Trophoblast cell (in vitro differentiated cells and primary cell): Measurements from ENCODE around the gene SPG11.

Experiments used
- DNase-seq, 2 donors: peaks; one replicate each; pipeline ENCODE4 v3.0.0-alpha.2; 2016
- H2AFZ ChIP-seq: 2 replicates; pipeline ENCODE4 v1.6.1; 2013; ENCODE audit warnings: low read length, moderate library complexity, mild to moderate bottlenecking; ENCODE audit not compliant: insufficient read depth, poor library complexity
- H2AK5ac ChIP-seq: 2 replicates; pipeline ENCODE4 v1.6.1; 2013; ENCODE audit warnings: mild to moderate bottlenecking, low read length
- H2BK120ac ChIP-seq: 2 replicates; pipeline ENCODE4 v1.6.1; 2013; ENCODE audit warnings: low read length, mild to moderate bottlenecking, moderate library complexity; ENCODE audit not compliant: insufficient read depth, poor library complexity
- H2BK12ac ChIP-seq: 2 replicates; pipeline ENCODE4 v1.6.1; 2013; ENCODE audit warnings: mild to moderate bottlenecking, low read length, moderate library complexity
- H2BK5ac ChIP-seq: 2 replicates; pipeline ENCODE4 v1.6.1; 2013; ENCODE audit warnings: low read length, low read depth, moderate library complexity, mild to moderate bottlenecking; ENCODE audit not compliant: poor library complexity
- H3K14ac ChIP-seq: 2 replicates; pipeline ENCODE4 v1.6.1; 2013; ENCODE audit warnings: mild to moderate bottlenecking, low read length
- H3K18ac ChIP-seq: 2 replicates; pipeline ENCODE4 v1.6.1; 2013; ENCODE audit warnings: mild to moderate bottlenecking, low read length
- H3K23ac ChIP-seq: 2 replicates; pipeline ENCODE4 v1.6.1; 2013; ENCODE audit warnings: low read length
- H3K27ac ChIP-seq: 2 replicates; pipeline ENCODE4 v1.5.1; 2013; ENCODE audit warnings: low read depth, mild to moderate bottlenecking, inconsistent platforms, low read length, moderate library complexity
- H3K27me3 ChIP-seq: 2 replicates; pipeline ENCODE4 v1.6.1; 2013; ENCODE audit warnings: inconsistent platforms, mild to moderate bottlenecking, low read length, moderate library complexity; ENCODE audit not compliant: insufficient read depth
- H3K36me3 ChIP-seq, 2 experiments: 1 replicate in 1 of 2; 2 replicates in 1 of 2; pipeline ENCODE4 v1.6.1; 2013; ENCODE audit warnings: low read length in 2 of 2, mild to moderate bottlenecking in 2 of 2, moderate library complexity in 1 of 2; ENCODE audit not compliant: insufficient read depth in 2 of 2, control insufficient read depth in 1 of 2
- H3K4ac ChIP-seq: 2 replicates; pipeline ENCODE4 v1.6.1; 2013; ENCODE audit warnings: low read depth, mild to moderate bottlenecking, low read length, moderate library complexity
- H3K4me1 ChIP-seq, 2 experiments: 1 replicate in 1 of 2; 2 replicates in 1 of 2; pipeline ENCODE4 v1.6.1; 2013; ENCODE audit warnings: low read length in 2 of 2, mild to moderate bottlenecking in 2 of 2, moderate library complexity in 1 of 2; ENCODE audit not compliant: insufficient read depth in 2 of 2, control insufficient read depth in 1 of 2
- H3K4me2 ChIP-seq: 2 replicates; pipeline ENCODE4 v1.6.1; 2013; ENCODE audit warnings: inconsistent platforms, mild to moderate bottlenecking, low read length, moderate library complexity
- H3K4me3 ChIP-seq: 2 replicates; pipeline ENCODE4 v1.5.1; 2013; ENCODE audit warnings: mild to moderate bottlenecking, low read depth, low read length, inconsistent platforms
- H3K79me1 ChIP-seq: one replicate; pipeline ENCODE4 v1.6.1; 2013; ENCODE audit warnings: low read length
- H3K79me2 ChIP-seq: 2 replicates; pipeline ENCODE4 v1.6.1; 2013; ENCODE audit warnings: low read length, mild to moderate bottlenecking; ENCODE audit not compliant: control insufficient read depth, insufficient read depth, poor library complexity
- H3K9ac ChIP-seq: 2 replicates; pipeline ENCODE4 v1.6.1; 2013; ENCODE audit warnings: mild to moderate bottlenecking, low read length
- H3K9me3 ChIP-seq: 2 replicates; pipeline ENCODE4 v1.6.1; 2013; ENCODE audit warnings: low read depth, mild to moderate bottlenecking, control low read depth, inconsistent platforms, low read length; ENCODE audit not compliant: insufficient read depth
- H4K12ac ChIP-seq: 2 replicates; pipeline ENCODE4 v1.6.1; 2013; ENCODE audit warnings: low read depth, mild to moderate bottlenecking, low read length, moderate library complexity
- H4K8ac ChIP-seq: 2 replicates; pipeline ENCODE4 v1.6.1; 2013; ENCODE audit warnings: low read depth, mild to moderate bottlenecking, low read length, moderate library complexity
- H4K91ac ChIP-seq: one replicate; pipeline ENCODE4 v1.6.1; 2013; ENCODE audit warnings: low read depth, mild to moderate bottlenecking, low read length, moderate library complexity
- WGBS: extraction: QIAGEN DNeasy Blood & Tissue Kit; methylation state at CpG from one replicate; pipeline ENCODE4 v1.1.7; 2013; ENCODE audit warnings: missing lambda C conversion rate; ENCODE audit not compliant: insufficient read length, insufficient coverage; ENCODE audit errors: extremely low coverage; 5-methylcytosine and 5-hydroxymethylcytosine counted together

The SPG11 gene

GRCh38 chr15:44584162-44584749 is 79.2 kb downstream of the SPG11 start:
- H2BK120ac ChIP-seq = no peak overlapping the region
- peak in 1 of 2 donors; percentile 18 for DNase-seq
- H3K27me3 ChIP-seq = no peaks in the 10 kb centered on the region
- H3K23ac ChIP-seq = no peak overlapping the region
- H4K91ac ChIP-seq = no peak overlapping the region
- no peaks in the 10 kb centered on the region for H3K79me1 ChIP-seq
- no peak overlapping the region for H2AFZ ChIP-seq
- H4K12ac ChIP-seq = no peak overlapping the region
- H2BK5ac ChIP-seq = no peak overlapping the region
- no peaks in the 10 kb centered on the region for H3K79me2 ChIP-seq
- H3K9me3 ChIP-seq = no peaks in the 10 kb centered on the region
- no peak overlapping the region for H3K9ac ChIP-seq
- no CpG with 5 or more reads among the region's 5 CpGs for WGBS
- peaks cover 26 to 31% of the 10 kb centered on the region in 2 experiments for H3K36me3 ChIP-seq
- no peak overlapping the region for H3K18ac ChIP-seq
- no peak overlapping the region for H2AK5ac ChIP-seq
- H3K4ac ChIP-seq = no peak overlapping the region
- no peak overlapping the region for H4K8ac ChIP-seq
- H3K4me3 ChIP-seq = no peak overlapping the region
- H3K14ac ChIP-seq = no peak overlapping the region
- no peaks in the 10 kb centered on the region for H3K4me1 ChIP-seq
- H3K27ac ChIP-seq = no peak overlapping the region
- no peak overlapping the region for H2BK12ac ChIP-seq
- no peak overlapping the region for H3K4me2 ChIP-seq

- H2AFZ ChIP-seq = no peak overlapping the region
- H2AK5ac ChIP-seq = no peak overlapping the region
- H3K23ac ChIP-seq = no peak overlapping the region
- no peak overlapping the region for H3K27ac ChIP-seq
- no peaks in the 10 kb centered on the region for H3K9me3 ChIP-seq
- no peak for DNase-seq
- WGBS = no CpG with 5 or more reads among the region's 2 CpGs
- H3K36me3 ChIP-seq = peaks cover 12 to 15% of the 10 kb centered on the region in 2 experiments
- no peak overlapping the region for H2BK5ac ChIP-seq
- H3K4me2 ChIP-seq = no peak overlapping the region
- H3K27me3 ChIP-seq = no peaks in the 10 kb centered on the region
- H4K12ac ChIP-seq = no peak overlapping the region
- H3K4ac ChIP-seq = no peak overlapping the region
- H2BK12ac ChIP-seq = no peak overlapping the region
- H4K91ac ChIP-seq = no peak overlapping the region
- no peaks in the 10 kb centered on the region for H3K79me2 ChIP-seq
- H3K18ac ChIP-seq = no peak overlapping the region
- H3K14ac ChIP-seq = no peak overlapping the region
- H4K8ac ChIP-seq = no peak overlapping the region
- H3K4me1 ChIP-seq = no peaks in the 10 kb centered on the region
- H3K4me3 ChIP-seq = no peak overlapping the region
- H3K79me1 ChIP-seq = no peaks in the 10 kb centered on the region
- H3K9ac ChIP-seq = no peak overlapping the region
- H2BK120ac ChIP-seq = no peak overlapping the region
These were observed 83.4 kb downstream of the SPG11 start for GRCh38 chr15:44580105-44580504.

DNA sequence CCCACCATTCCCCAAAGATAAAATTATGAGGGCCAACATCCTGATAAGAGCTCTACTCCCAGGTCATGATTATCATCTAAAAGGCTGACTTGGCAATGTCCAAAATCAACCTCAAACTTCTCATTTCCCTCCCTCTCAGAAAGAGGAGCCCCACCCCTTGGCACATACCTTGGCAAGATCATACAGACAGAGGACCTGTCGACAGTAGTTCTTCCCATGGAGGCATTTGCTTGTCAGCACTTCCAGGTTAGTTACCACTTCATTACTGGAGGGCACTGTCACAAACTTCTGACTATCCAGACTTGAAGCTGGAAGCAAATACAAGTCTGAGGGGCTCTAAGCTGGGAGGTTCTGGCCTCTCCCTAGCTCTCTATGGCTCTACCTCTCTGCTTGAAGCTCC is 88.7 kb downstream of the SPG11 start:
- no peak overlapping the region for H2BK12ac ChIP-seq
- H3K79me2 ChIP-seq = no peaks in the 10 kb centered on the region
- H2AK5ac ChIP-seq = no peak overlapping the region
- no peaks in the 10 kb centered on the region for H3K27me3 ChIP-seq
- no peak overlapping the region for H3K18ac ChIP-seq
- no CpG with 5 or more reads among the region's 1 CpG for WGBS
- peaks cover 19 to 20% of the 10 kb centered on the region in 2 experiments for H3K36me3 ChIP-seq
- H4K12ac ChIP-seq = no peak overlapping the region
- H2BK120ac ChIP-seq = no peak overlapping the region
- no peak overlapping the region for H3K4ac ChIP-seq
- H3K23ac ChIP-seq = no peak overlapping the region
- no peaks in the 10 kb centered on the region for H3K4me1 ChIP-seq
- no peak for DNase-seq
- H2BK5ac ChIP-seq = no peak overlapping the region
- H3K27ac ChIP-seq = no peak overlapping the region
- H2AFZ ChIP-seq = no peak overlapping the region
- H3K14ac ChIP-seq = no peak overlapping the region
- H4K8ac ChIP-seq = no peak overlapping the region
- no peak overlapping the region for H4K91ac ChIP-seq
- no peak overlapping the region for H3K9ac ChIP-seq
- no peak overlapping the region for H3K4me2 ChIP-seq
- no peaks in the 10 kb centered on the region for H3K9me3 ChIP-seq
- H3K4me3 ChIP-seq = no peak overlapping the region
- no peaks in the 10 kb centered on the region for H3K79me1 ChIP-seq

DNA sequence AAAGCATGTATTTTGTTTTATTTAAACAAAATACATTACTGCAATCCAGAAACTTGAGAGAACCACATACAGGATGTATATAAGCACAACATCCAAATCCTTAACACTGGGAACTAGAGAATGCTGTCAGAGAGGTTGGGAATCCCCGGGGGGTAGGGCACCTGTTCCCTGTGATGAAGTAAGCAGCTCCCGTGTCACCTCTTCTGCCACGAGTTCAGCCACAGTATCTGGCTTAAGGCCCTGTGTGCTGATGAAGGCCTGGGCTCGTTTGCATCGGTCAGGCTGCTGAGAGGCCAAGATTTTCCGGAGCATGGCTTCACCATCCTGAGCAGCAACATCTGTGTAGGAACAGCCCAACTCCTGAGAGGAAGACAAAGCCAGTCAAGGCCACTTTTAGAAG is 90.1 kb downstream of the SPG11 start:
- no peak overlapping the region for H3K27ac ChIP-seq
- H3K36me3 ChIP-seq = peaks cover 21 to 23% of the 10 kb centered on the region in 2 experiments
- H3K4ac ChIP-seq = no peak overlapping the region
- no peaks in the 10 kb centered on the region for H3K79me1 ChIP-seq
- no peak overlapping the region for H3K23ac ChIP-seq
- H2BK12ac ChIP-seq = no peak overlapping the region
- no peaks in the 10 kb centered on the region for H3K9me3 ChIP-seq
- WGBS = no CpG with 5 or more reads among the region's 6 CpGs
- H4K91ac ChIP-seq = no peak overlapping the region
- no peaks in the 10 kb centered on the region for H3K79me2 ChIP-seq
- H3K9ac ChIP-seq = no peak overlapping the region
- H4K8ac ChIP-seq = no peak overlapping the region
- H3K18ac ChIP-seq = no peak overlapping the region
- H3K4me3 ChIP-seq = no peak overlapping the region
- no peak overlapping the region for H2AFZ ChIP-seq
- no peak overlapping the region for H2BK120ac ChIP-seq
- no peak for DNase-seq
- no peak overlapping the region for H4K12ac ChIP-seq
- no peak overlapping the region for H3K14ac ChIP-seq
- no peak overlapping the region for H2AK5ac ChIP-seq
- no peaks in the 10 kb centered on the region for H3K27me3 ChIP-seq
- no peak overlapping the region for H3K4me2 ChIP-seq
- no peaks in the 10 kb centered on the region for H3K4me1 ChIP-seq
- no peak overlapping the region for H2BK5ac ChIP-seq
